WERI-Rb-1 (cell line): ENCODE measurements around the gene VAV3.

Source experiments
- DNase-seq: peaks from one replicate; pipeline ENCODE4 v3.0.0-alpha.2; 2020
- H3K27ac ChIP-seq: fragments of 250-450 bp; sonication (Bioruptor Pico); 2 replicates; pipeline ENCODE4 v1.5.1; 2020; ENCODE audit warnings: mild to moderate bottlenecking, moderate library complexity
- H3K27me3 ChIP-seq: fragments of 250-450 bp; sonication (Bioruptor Pico); 2 replicates; pipeline ENCODE4 v1.5.1; 2021; ENCODE audit warnings: mild to moderate bottlenecking, low read depth, moderate library complexity; ENCODE audit not compliant: insufficient read depth, severe bottlenecking
- H3K36me3 ChIP-seq: fragments of 250-450 bp; sonication (Bioruptor Pico); 2 replicates; pipeline ENCODE4 v1.5.1; 2020; ENCODE audit warnings: mild to moderate bottlenecking, moderate library complexity
- H3K4me3 ChIP-seq: 2 replicates; pipeline ENCODE4 v1.5.1; 2011; ENCODE audit warnings: low read depth, mild to moderate bottlenecking, control low read depth, low read length
- H3K9me3 ChIP-seq: fragments of 250-450 bp; sonication (Bioruptor Pico); 2 replicates; pipeline ENCODE4 v1.5.1; 2021; ENCODE audit warnings: mild to moderate bottlenecking, moderate library complexity; ENCODE audit not compliant: severe bottlenecking
- TF ChIP-seq, protein P1 (sequence below): IDR thresholded peaks from 2 replicates; pipeline ENCODE4 v1.5.1; 2011; ENCODE audit warnings: low read depth, mild to moderate bottlenecking, control low read depth, inconsistent platforms, low read length

VAV3 gene

DNA sequence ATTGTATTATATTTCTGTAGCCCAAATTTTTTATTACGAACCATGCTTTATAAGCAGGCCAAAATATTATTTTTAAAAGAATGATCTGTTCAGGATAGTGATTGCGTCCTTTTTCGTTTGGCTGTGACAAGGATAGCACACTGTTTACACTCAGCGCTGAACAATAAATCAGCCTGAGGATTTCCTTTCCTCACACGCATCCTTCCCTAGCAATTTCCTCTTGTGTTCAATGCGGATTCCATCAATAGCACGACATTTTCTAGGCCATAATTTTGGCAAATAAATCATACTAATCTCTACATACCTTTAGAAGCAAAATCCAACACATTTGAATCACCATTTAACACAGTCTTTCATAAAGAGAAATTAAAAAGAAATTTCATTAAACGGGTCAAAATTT, 1.6 kb upstream of the VAV3 start:
- no peak overlapping the region for H3K27ac ChIP-seq
- DNase-seq, result no peak
- TF ChIP-seq, protein P1, sequence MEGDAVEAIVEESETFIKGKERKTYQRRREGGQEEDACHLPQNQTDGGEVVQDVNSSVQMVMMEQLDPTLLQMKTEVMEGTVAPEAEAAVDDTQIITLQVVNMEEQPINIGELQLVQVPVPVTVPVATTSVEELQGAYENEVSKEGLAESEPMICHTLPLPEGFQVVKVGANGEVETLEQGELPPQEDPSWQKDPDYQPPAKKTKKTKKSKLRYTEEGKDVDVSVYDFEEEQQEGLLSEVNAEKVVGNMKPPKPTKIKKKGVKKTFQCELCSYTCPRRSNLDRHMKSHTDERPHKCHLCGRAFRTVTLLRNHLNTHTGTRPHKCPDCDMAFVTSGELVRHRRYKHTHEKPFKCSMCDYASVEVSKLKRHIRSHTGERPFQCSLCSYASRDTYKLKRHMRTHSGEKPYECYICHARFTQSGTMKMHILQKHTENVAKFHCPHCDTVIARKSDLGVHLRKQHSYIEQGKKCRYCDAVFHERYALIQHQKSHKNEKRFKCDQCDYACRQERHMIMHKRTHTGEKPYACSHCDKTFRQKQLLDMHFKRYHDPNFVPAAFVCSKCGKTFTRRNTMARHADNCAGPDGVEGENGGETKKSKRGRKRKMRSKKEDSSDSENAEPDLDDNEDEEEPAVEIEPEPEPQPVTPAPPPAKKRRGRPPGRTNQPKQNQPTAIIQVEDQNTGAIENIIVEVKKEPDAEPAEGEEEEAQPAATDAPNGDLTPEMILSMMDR, result no peak
- no peaks in the 10 kb centered on the region for H3K36me3 ChIP-seq
- H3K9me3 ChIP-seq, result no peaks in the 10 kb centered on the region
- H3K4me3 ChIP-seq, result no peak overlapping the region
- peaks cover 27% of the 10 kb centered on the region for H3K27me3 ChIP-seq

DNA sequence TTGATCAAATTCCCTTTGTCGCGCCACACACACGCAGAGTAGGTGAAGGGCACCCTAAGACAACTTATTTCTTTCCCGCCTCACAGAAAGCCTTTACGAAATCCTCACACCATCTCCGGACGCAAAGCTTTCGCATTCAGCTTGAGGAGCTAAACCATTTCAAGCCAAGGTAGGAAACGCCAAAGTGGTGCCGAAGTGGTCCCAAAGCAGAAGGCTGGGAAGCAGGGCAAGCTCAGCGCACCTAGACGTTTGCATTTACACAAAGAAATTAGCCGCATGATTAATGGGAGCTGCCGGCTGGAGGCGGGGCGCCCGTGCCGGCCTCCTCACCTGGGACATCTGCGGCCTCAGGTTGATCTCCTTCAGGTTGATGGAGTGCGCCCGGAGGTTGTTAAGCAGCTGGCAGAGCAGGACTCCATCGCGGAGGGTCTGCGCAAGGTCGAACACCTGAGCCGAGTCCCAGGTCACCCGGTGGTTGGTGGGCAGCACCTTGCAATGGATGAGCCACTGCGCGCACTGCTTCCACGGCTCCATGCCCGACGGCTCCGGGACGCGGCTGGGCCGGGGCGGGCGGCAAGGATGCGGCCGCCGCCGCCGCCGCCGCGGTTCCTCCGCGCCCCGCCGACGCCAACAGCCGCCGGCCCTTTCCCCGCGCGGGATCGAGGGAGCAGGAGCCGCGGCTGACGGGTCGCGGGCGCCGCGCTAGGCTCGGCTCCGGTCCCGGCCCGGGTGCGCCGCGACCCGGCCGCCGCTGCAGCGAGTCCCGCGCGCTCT, 457 bp downstream of the VAV3 start:
- DNase-seq, result peak; percentile 27
- peak overlapping the region; percentile 50 for H3K4me3 ChIP-seq
- TF ChIP-seq, protein P1, result no peak
- no peaks in the 10 kb centered on the region for H3K36me3 ChIP-seq
- H3K27ac ChIP-seq, result no peak overlapping the region
- peaks cover 27% of the 10 kb centered on the region for H3K27me3 ChIP-seq
- H3K9me3 ChIP-seq, result no peaks in the 10 kb centered on the region

DNA sequence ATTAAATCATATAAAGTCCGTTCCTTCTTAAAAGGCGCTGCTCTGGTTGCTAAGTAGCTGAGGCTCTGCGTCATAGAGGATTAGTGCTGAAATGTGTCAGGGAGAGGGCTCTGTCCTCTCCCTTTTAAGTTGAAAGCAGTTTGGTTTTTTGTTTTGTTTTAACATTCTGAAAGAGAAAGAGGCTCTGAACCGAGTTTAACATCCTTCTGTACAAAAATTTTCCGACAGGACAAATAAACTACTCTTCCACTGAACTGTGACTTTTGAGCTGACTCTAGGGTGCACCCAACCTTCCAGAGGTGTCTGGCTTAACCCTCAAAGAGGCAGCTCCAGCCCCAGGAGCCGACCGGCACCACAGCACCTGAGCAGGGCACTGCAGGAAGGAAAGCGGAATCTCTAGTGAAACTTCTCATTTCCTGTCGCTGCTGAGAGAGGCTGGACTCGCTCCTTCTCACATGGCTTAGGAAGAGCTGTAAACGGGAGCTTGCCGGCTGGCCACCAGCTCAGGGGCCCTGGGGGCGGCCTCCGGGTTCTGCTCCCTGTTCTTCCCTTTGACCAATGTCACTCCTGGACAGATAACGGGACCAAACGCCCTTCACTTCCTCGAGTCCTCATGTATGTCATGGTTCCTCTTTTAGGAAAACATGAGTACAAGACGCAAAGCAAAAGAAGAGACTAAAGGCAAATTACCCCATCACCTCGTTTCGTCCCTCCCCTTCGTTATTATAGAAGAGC, 1.2 kb downstream of the VAV3 start:
- H3K9me3 ChIP-seq, result no peaks in the 10 kb centered on the region
- H3K36me3 ChIP-seq, result no peaks in the 10 kb centered on the region
- peaks cover 27% of the 10 kb centered on the region for H3K27me3 ChIP-seq
- peak overlapping the region; percentile 50 for H3K4me3 ChIP-seq
- DNase-seq, result peak; percentile 19
- TF ChIP-seq, protein P1, result no peak
- H3K27ac ChIP-seq, result no peak overlapping the region

DNA sequence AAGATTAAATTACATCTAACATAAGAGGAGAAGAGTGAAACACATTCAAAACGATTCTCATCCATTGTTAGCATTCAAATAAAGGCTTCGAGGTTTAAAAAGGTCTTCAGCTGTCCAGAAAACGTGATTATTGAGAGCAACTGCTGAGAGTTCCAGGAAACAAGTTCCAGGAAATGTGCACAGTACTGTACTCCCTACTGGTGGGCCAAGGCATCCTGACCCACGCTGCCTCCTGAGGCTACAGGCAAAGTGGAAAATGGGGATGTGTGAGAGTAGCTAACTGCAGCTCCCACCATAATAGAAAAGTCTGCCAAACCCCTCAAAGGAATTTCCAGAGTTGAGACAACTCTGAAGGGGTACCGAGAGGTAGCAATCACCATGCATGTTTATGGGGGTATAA, 2.0 kb downstream of the VAV3 start:
- Histone ChIP-seq H3K36me3 (no peaks in the 10 kb centered on the region), H3K27me3 (peaks cover 27% of the 10 kb centered on the region), H3K4me3 (no peak overlapping the region), H3K27ac (no peak overlapping the region), H3K9me3 (no peaks in the 10 kb centered on the region)
- TF ChIP-seq, protein P1, result no peak
- DNase-seq, result peak; percentile 7

DNA sequence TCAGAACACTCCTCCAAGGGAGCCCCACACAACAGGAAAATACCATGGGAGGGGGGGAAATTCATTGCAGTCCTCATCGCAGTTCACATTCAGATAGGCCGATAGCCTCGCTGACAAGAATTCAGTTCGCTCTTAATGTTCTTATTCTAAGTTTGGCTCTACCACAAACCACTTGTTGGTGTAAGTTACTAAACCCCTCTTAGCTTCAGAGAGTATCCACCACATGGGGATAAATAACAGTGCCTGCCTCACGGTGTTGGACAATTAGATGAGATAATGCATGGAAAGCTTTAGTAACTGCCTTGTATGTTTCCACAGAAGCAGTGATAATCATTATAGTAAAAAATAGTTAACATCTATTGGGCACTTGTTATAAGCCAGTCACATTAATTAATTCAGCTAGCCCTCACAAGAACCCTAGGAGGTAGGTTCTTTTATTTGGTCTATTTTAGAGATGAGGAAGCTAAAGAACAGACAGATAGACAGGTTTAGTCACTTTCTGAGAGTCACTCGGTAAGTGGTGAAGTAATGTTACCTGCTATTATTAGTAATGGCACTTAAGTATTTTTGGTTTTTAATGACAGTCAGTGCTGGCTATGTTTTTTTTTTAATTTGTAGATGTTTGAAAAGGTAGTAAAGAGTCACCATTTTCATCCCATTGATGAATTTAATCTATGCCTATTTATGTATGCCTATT, 10.1 kb downstream of the VAV3 start:
- H3K36me3 ChIP-seq, result no peaks in the 10 kb centered on the region
- H3K9me3 ChIP-seq, result no peaks in the 10 kb centered on the region
- no peak for DNase-seq
- H3K27ac ChIP-seq, result no peak overlapping the region
- H3K27me3 ChIP-seq, result no peaks in the 10 kb centered on the region
- TF ChIP-seq, protein P1, result no peak
- H3K4me3 ChIP-seq, result no peak overlapping the region
